CD4-positive, alpha-beta T cell treated with Interleukin-15 for 4 hours (primary cell): Measurements from ENCODE around the gene PI4K2B.
"Not testable (repeated sequence)": the region's sequence is repeated elsewhere in the genome, so short reads cannot be mapped to it uniquely, and the experiment has no call there.

Experiments used
- DNase-seq: peaks from one replicate; pipeline ENCODE4 v3.0.0-alpha.2; 2020; ENCODE audit warnings: low spot score

PI4K2B gene

DNA sequence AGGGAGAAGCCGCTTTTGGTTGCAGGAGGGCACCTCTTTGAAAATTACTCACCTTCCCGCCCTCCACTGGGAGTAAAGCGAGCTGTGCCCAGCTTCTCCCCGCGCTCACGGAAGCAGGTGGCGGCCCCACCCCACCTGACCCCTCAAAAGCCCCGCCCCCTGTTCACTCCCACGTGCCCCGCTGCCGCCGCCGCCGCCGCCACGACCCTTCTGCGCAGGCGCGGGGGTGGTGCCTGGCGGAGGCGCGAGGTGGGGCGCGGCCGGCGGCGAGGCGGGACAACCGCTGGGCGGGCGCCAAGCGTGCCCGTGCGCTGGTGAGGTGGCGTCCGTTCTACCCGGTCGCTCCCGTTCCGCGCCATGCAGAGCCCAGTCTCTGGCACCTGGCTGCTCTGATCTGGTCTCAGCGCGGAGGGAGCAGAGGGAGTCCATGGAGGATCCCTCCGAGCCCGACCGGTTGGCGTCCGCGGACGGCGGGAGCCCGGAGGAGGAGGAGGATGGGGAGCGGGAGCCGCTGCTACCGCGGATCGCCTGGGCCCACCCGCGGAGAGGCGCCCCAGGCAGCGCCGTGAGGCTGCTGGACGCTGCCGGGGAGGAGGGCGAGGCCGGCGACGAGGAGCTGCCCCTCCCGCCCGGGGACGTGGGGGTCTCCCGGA lies at the start of gene PI4K2B:
TSS of gene PI4K2B (plus strand) at position 297 of the 653 bp plus-strand sequence. CDS start at position 428, 131 bp downstream.
- DNase-seq, result peak; percentile 95

DNA sequence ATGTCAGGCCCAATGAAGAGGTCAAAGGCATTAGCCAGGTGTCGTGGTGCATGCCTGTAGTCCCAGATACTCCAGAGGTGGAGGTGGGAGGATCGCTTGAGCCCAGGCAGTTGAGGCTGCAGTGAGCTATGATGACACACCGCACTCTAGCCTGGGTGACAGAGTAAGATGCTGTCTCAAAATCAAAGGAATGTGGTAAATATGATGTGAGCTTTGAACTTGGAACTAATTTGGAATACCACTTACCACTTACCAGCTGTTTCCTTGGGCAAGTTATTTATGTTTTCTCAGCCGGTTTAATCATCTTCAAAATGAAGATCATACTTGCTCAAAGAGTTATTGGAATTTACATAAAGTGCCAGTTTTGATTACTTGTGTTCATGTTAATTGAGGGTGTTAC lies 49.8 kb upstream of the PI4K2B start:
- no peak for DNase-seq

DNA sequence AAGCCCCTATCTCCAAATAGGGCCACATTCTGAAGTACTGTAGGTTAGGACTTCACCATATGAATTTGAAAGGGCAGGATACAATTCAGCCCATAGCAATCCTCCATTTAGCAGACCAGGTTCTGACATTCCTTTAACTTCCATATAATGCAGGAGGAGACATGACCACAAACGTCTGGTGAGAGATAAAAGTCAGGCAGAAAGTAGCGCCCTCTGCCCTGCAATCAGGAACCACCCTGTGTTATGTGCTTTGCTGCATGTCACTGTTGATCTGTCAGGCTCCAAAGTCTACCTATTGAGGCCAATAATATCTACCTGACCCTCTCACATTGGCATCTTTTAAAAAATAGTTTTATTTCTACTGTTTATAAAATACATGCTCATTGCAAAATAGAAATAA lies 43.4 kb upstream of the PI4K2B start:
- DNase-seq, result no peak

DNA sequence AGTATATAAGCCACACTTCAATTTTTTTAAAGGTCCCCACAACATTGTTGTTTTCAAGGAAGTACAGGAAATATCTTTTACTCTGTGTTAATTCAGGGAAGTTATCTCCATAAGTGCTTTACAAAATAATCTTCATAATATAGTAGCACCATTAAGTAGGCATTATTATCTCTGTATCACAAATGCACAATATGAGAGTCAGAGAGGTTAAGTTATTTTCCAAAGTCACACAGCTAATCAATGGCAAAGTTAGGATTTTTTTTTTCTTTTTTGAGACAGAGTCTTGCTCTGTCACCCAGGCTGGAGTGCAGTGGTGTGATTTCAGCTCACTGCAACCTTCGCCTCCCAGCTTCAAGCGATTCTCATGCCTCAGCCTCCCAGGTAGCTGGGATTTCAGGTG lies 35.1 kb upstream of the PI4K2B start:
- no peak for DNase-seq

DNA sequence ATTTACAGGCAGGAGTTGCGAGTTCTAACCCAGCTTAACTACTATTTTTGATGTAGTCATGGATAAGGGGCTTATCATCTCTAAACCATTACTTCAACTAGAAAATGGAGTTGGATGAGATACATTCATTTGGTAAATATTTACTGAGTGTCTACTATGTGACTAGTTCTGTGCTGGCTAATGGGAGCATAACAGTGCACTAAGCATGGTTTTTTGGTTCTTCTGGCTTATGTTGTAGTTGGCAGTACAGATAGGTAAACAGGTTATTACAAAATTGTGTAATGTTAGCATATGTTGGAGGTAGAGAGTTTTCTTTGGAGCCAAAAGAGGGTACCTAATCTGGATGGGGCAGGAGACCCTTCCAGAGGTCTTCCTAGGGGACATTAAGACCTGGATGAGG lies 25.8 kb upstream of the PI4K2B start:
- DNase-seq, result no peak

DNA sequence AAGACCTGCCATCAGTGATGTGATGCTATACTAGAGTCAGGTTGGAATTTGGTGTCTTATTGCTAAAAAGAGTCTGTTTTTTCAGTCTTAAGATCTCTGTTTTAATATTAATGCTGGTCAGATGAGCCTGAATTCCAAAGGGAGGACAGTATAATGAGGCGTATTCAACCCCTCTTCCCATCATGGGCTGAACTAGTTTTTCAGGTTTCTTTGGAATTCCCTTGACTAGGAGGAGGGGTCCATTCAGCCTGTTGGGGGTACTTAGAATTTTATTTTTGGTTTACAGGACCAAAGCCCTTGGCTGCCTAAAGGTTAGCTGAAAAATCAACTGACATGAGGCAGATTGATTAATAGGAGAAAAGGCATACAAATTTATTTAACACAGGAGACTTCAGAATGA lies 24.1 kb upstream of the PI4K2B start:
- no peak for DNase-seq

DNA sequence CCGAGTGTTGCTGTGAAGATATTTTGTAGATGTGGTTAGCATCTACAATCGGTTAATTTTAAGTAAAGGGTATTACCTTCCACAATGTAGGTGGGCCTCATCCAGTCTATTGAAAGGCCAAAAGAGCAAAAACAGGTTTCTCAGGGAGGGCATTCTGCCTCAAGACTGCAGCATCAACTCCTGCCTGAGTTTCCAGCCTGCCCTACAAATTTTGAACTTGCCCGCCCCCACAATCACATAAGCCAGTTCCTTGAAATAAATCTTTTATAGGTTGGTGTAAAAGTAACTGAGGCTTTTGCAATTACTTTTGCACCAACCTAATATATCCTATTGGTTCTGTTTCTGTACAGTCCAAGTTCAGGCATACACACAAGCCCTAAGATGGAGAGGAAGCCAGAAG lies 22.1 kb upstream of the PI4K2B start:
- no peak for DNase-seq

DNA sequence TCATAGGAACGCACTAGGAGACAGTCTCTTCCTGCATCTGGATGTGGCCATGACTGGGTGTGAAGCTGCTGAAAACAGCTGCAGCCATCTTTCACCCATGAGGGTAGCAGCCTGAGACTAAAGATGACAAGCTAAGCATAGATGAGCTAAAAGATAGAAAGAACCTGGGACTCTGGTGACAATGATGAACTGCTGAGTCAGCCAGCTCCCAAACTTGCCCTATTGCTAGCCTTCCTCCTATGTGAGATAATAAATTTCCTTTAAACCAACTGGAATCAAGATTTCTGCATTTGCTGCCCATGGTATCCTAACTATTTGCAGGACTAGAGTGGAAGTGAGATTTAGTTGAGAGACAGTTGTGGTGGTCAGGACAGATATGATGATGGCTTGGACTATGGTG lies 21.0 kb upstream of the PI4K2B start:
- DNase-seq, result no peak

DNA sequence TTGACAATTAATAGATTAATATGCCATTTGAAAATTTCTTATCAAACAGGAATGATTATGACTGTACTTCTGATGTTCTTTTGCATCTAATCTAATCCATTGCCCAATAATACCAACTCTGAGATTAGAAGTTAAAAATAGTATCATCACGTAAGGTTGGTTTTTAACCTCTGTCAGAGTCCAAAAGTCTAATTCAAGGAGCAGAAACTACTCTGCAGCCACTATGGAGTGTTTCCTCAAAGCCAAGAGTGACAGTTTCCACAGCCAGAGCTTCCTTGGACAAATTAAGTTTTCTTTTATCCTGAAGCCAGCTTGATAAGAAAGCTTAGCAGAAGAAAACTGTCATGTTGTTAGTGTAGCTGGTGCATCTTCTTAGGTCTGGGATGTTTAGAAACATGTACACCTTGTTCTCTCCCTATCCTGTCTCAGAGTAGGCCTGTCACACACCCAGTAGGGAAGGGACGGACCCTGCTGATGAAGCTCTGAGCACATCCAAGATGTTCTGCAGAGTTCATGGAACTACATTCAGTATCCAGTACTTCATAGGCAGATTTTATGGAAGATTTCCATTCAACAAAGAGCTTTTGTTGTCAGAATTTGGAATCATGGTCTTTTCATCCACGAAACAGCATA lies 20.4 kb upstream of the PI4K2B start:
- DNase-seq, result no peak

DNA sequence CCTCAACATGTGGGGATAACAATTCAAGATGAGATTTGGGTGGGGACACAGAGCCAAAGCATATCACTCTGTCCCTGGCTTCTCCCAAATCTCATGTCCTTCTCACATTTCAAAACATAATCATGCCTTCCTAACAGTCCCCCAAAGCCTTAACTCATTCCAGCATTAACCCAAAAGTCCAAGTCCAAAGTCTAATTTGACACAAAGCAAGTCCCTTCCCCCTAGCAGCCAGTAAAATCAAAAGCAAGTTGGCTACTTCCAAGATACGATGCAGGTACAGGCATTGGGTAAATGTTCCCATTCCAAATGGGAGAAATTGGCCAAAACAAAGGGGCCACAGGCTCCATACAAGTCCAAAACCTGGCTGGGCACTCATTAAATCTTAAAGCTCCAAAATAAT lies 19.1 kb upstream of the PI4K2B start:
- not testable (repeated sequence) for DNase-seq

DNA sequence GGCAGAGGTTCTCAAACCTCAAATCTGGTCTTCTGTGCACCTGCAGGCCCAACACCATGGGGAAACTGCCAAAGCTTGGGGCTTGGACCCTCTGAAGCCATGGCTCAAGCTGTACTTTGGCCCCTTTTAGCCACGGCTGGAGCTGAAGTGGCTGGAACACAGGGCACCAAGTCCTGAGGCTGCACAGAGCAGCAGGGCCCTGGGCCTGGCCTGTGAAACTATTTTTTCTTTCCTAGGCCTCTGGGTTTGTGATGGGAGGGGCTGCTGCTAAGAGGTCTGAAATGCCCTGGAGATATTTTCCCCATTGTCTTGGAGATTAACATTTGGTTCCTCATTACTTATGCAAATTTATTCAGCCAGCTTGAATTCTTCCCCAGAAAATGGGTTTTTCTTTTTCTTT lies 18.3 kb upstream of the PI4K2B start:
- DNase-seq, result no peak

DNA sequence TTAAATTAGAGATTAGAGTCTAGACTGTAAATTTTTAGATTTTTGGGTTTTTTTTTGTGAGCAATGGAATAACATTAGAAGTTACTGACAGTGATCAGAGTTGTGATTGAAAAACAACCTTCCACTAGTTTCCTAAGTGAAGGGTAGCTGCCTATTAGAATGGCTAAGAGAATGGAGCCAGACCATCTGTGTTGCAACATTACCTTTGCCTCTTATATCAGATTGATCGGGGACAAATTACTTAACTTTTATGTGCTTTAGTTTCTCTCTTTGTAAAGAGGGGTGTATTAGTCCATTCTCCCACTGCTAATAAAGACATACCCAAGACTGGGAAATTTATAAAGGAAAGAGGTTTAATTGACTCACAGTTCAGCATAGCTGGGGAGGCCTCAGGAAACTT lies 12.5 kb upstream of the PI4K2B start:
- DNase-seq, result no peak

DNA sequence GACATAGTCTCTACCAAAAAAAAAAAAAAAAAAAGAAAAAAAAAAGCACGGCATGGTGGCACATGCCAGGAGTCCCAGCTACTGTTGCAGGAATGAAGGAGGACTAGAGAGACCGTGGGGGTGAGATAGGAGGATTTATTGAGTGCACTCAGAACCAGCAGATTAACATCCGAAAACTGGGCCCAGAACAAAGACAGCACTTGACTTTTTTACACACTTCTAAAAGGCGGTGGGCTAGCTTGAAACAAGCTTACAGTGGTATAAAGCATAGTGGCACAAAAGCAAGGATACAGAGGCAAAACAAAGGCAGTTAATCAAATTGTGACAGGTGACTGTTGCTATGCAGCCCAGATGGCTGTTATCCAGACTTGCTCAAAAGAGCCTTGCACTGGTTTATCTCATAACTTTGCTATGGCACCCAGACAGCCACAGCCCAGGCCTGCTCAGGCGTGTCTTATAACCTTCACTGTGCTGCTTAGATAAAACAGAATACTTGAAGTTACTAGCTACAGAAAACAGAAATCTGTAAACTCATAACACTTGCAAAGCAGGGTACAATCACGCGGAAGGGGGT lies 9.9 kb upstream of the PI4K2B start:
- no peak for DNase-seq

DNA sequence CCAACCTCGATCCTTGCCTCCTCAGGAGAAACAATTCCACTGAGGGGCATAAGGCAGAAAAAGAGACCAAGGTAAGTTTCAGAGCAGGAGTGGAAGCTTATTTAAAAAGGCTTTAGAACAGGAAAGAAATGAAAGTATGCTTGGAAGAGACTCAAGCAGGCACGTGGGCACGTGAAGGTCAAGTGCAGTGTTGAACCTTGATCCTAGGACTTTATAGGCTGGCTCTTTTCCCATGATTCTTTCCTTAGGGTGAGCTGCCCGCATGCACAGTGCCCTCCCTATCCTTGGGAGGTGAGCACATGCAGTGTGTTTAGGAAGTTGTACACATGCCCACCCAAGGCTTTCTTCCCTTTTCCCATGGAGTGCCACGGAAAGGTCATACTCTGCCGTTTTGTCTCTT lies 4.0 kb upstream of the PI4K2B start:
- no peak for DNase-seq

DNA sequence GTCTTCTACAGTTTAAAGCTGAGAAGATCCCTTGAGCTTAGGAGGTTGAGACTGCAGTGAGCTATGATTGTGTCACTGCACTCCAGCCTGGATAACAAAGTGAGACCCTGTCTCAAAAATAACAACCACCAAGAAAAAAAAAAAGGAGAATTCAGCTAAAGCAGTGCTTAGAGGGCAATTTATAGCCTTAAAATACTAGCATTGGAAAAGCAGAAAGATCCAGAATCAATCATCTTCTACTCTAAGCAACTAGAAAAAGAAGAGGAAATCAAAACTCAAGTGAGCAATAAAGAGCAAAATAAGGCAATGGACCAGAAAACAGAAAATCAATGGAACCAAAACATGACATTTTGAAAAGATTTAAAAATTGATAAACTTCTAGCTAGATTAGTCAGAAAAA lies 639 bp upstream of the PI4K2B start:
- DNase-seq, result no peak

DNA sequence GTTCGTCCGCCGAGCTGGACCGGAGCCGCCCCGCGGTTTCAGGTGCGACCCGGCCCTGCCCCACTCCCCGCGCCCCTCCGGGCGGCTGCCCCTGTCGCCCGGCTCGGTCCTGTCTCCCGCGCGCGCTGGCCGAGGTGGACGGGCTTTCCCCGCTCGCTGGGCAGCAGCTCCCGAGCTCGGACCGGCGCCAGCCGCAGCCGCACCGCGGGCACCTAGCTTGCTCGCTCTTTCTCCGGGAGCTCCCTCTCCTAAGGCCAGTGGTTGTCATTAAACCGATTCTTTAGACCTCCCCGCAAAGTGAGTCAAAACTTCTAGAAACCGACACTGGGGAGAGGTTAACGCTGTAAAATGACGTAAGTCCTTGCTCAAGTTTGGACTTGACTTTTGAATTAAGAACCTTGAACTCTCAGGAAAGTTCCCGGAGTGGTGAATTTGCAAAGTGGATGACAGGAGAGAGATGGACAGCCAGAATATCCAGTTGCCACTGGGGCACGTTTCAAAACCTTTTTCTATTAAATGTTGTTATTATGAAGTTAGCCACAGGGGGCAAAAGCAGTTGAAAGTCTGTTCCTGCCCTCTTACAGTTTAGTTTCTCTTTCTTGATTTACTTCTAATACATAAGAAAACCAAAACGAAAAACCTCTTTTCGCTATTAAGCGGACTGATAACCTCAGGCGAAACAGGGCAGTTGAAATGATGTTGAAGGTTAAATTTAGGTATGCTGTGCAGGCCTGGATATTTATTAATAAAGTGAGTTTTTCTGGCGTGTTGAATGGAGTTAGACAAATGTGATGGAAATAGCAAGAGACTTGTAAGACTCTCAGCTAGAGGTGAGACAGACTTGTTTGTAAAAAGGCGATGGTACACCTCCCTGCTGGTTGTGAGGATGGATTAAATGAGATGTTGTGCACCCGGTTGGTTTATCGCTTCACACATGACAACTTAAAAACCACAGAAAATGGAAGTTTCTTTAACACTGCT lies 847 bp downstream of the PI4K2B start:
- peak; percentile 73 for DNase-seq

DNA sequence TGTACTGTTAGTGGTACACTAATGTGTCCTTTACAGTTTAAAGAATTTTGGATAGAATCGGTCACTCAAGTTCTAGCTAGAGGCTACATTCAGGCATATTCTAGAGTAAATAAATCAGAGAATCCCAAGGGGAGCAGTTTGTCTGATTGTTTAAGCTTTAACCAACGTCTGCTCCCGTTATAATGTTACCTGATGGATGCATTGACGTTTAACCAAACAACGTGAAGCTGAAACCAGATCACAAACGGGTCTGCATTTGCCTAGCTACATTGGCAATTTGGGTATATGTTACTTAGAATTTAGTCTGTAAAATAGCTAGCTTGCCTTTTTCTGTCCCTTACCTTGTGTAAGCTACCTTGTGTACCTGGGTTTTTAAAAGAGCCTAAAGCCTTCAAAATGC lies 1.6 kb downstream of the PI4K2B start:
- DNase-seq, result no peak

DNA sequence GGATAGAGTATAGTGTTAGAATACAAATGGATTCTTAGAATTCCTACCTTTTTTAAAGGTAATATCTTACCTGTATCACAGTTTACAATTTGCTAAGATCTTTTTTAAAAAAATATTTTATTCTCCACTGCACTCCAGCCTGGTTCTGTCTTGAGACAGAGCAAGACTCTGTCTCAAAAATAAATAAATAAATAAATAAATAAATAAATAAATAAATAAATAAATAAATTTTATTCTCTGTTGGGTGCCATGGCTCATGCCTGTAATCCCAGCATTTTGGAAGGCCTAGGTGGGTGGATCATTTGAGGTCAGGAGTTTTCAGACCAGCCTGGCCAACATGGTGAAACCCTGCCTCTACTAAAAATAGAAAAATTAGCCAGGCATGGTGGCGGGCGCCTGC lies 2.2 kb downstream of the PI4K2B start:
- not testable (repeated sequence) for DNase-seq

DNA sequence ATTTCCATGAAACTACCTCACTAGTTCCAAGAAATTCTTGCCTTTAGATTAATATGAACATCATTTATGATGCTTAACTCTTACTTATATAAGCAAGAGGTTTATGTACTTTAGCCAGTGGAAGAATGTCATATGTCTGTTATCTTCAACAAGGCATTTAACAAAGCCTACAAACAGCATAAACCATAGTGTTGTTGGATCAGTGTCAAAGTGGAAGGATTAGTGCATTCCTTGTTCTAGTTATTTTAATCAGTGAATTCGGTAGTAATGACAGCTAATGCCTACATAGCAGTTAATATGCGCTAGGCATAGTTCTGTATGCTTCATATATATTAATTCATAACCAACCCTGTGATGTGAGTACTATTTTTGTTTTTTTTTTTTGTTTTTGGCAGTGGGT lies 3.1 kb downstream of the PI4K2B start:
- DNase-seq, result no peak

DNA sequence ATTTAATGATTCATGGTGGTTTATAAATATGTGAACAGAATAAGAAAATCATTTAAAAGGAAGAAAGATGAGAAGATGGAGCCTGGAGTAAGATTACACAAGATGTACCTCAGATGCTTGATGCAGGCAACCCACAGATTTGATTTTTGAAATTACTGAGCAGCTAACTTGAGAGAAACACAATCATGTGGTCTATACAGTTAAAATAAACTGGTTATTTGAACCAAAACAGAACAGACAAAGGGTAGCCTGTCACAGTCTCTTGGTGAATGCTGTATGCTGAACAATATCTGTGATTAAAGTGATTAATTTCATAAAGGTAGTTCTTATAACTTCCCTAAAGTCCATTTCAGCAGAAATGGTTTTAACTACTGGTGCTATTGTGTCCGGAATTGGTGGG lies 4.2 kb downstream of the PI4K2B start:
- DNase-seq, result no peak

DNA sequence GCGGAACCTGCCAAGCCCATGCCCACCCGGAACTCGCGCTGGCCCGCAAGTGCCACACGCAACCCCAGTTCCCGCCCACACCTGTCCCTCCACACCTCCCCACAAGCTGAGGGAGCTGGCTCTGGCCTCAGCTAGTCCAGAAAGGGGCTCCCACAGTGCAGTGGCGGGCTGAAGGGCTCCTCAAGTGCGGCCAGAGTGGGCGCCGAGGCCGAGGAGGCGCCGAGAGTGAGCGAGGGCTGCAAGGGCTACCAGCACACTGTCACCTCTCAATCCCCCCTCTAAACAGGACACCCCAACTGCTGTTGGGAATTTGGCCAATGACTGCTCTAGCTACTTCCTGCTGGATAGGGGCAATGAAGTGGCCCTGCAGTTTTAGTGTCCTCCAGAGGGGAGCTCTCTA lies 5.7 kb downstream of the PI4K2B start:
- DNase-seq, result not testable (repeated sequence)

DNA sequence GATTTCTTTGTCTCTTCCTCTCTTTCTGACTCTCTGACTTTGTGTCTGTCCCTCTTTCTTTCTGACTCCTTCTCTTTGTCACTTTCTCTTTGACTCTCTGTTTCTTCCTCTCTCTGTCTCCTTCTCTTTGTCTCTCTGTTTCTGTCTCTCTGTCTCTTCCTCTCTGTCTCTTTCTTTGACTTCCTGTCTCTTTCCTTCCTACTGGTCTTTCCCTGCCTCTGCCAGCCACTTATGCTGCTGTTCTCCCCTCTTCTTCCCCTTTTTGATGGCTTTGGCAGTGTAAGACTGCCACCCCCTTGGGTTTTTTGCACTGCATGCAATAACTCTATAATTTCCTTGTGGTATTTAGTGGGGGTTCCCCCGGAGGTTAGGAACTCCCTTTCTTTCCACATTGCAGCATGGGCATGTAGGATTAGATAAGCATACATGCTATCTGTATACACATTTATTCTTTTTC lies 6.9 kb downstream of the PI4K2B start:
- DNase-seq, result not testable (repeated sequence)
